NCI-H226 (cell line): ENCODE measurements around the gene RAB11FIP3.

Source experiments
- DNase-seq: peaks from one replicate; pipeline ENCODE4 v3.0.0-alpha.2; 2015

The RAB11FIP3 gene

DNA sequence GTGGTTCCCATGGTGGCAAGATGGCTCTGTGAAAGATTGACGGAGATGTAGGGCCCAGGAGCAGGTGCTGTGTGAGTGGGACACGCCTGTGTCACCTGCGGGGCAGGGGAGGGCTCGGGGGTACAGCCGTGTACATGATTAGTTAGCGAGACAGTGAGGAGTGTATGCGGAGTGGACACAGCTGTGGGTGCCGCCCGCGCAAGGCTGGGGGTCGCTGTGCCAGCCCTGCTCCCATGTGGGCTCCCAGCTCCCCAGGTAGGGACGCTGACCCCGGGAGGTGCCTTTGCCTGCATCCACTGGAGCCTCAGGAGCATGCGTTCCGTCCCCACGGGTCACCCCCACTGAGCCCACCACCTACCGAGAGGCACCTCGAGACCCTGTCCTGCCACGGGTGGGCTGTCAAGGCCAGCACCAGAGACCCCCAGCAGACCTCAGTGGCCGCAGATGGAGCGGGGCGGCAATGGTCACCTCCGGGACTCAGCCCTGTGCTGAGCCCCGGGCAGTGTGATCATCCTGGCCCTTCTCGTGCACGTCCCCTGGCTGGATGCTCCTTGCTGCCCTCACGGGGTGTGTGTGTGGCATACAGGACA lies 109.5 kb downstream of the RAB11FIP3 start:
- no peak for DNase-seq

DNA sequence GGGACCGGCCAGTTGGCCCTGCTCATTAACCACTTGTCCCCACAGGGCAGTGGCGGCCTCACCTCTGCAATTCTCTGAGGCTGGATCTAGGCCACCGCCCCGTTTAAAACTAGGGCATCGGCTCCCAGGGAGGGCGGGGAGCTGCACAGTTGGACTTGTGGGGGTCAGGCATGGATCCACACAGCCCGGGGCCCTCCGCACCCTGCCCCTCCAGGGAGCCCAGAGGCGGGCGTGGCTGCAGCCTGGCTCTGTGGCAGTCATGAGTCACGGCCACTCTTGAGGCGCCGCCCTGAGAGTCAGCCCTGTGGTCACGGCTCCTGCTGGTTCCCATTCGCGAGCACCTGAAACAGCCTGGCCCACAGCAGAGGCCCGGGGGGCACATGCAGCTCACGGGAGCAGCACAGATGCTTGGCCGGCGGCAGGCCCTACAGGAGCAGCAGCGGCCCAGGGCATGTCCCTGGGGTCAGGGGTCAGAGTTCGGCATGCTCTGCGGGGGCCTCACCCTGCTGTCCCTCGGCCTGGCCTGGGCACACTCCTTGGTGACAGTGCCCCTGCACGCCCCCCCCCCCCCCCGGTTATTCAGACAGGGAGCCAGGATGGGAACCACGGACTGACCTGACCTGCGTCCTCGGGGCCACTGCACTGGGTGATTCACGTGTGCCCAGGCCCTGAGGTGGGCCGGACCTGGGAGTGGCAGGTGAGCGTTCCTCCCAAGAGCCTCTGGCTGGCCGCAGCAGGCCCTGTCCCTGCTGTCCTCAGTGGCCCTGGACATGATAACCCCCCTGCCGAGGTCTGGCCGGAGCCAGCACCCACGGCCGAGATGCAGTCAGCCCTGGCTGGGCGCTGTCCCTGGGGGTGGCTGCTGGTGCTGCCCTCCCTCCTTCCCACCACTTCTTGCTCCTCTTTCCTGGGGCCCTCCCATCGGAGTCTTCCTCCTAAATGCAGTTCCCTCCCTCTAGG lies 110.3 kb downstream of the RAB11FIP3 start:
- peak; percentile 27 for DNase-seq

DNA sequence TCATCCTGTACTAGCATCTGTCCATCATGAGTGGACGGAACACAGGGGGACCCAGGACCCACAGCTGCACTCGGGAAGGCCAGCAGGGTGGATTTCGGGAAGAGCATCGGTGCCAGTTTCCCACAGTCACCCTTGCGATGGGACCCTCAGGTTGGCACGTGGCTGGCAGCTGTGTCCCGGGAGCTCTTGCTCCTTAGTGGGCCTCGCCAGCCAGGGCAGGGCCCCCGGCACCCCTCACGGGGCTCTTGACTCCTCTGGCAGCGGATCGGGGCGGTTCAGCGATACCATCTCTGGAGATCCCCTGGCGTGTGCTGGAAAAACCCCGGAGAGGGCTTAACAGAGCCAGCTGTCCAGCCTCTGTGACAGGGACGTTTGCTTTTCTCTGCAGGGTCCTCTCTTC lies 111.3 kb downstream of the RAB11FIP3 start:
- no peak for DNase-seq

DNA sequence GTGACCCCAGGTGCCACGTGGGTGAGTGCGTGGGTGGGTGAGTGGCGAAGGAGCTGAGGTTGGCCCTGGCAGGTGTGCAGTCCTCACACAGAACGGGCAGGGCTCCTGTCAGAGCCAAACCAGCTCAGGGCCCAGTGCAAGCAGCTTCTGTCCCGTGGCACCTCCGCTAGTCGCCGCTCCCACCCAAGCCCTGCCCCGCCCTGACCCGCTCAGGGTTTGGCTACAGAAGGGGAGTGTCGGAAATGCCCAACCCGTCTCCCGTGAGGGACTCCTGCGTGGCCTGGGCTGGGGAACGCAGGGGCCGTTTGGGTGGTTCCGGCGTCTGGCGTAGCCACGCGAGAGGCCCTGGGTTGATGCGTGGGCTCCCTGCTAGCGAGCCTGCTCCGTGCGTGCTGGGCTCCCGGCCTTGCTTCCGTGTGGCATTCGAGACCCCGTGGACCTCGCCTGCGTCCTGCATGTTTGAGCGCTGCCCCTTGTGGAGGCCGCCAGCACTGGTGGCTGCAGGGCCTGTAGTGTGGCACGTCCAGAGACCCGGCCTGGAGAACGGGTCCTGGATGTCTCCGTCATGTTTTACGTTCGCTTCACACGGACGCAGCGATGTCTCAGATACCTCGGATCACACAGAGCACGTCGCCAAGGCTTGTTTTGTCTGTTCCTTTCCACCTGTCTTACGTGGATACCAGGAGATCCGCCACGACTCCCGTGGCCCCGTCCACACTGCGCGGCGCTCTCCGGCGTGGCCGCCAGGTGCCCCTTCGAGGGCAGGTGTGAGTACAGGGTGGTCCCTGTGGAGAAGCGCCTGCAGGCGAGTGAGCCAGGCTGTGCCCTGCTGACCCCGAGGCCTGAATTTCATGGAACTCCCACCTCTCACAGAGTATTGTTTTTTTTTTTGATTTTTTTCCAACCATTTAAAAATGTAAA lies 112.2 kb downstream of the RAB11FIP3 start:
- DNase-seq, result no peak

DNA sequence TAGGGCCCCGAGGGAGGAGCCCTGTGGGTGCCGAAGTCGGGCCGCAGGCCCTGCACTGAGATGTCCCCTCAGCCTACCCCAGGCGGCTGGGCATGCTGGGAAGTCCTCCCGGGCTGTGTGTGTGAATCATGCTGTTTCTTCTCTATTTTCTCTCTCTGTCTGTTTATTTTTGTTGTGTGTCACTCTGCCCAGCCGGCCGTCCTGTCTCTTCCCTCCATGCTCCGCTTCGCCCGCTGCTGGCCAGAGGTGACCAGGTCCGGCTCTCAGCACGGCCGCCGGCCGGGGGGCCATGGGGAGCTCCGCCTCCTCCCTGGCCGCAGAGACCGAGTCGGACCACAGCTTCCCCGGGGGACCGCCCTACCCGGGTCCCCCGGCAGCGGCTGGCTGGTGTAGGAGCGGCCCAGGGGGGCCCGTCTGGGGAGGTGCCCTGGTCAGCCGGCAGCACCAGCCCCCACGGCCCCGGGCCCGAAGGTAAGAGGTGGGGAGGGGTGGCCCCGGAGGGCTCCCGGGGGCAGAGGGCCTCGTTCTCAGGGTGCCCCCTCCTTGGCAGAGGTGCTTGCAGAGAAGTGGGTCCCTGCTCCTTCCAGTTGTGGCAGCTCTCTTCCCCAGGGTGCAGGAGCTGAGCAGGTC lies 114.6 kb downstream of the RAB11FIP3 start:
- DNase-seq, result no peak

DNA sequence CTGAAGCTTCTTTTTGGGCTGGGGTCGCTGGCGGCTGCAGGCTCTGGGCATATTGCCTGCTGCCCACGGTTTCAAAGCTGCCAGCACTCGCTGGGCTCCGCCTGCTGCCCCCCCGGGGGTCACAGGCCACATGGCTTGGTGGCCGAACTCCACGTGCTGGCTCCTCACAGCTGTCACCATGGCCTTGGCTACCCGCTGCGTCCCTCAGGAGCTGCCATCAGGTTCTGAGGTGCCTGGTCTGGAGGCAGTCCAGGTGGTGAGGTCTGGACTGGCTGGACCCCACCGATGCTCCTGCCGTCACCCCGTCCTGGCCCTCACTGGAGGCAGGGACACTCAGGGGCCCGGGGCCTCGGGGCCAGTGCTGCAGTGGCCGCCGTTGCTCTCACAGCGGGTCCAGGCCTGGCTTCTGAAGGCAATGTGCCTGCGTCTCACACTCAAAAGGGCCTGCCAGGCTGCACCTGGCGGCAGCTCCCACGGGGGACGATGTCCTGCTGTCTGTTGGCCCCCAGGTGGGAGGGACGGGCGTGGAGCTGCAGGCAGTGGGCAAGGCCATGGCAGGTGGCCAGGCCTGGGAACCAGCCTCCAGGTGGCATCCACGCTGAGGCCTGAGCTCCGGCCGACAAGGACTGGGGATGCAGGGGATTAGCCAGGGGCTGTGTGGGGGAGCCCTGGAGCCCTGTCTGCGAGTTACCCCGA lies 115.3 kb downstream of the RAB11FIP3 start:
- DNase-seq, result no peak

DNA sequence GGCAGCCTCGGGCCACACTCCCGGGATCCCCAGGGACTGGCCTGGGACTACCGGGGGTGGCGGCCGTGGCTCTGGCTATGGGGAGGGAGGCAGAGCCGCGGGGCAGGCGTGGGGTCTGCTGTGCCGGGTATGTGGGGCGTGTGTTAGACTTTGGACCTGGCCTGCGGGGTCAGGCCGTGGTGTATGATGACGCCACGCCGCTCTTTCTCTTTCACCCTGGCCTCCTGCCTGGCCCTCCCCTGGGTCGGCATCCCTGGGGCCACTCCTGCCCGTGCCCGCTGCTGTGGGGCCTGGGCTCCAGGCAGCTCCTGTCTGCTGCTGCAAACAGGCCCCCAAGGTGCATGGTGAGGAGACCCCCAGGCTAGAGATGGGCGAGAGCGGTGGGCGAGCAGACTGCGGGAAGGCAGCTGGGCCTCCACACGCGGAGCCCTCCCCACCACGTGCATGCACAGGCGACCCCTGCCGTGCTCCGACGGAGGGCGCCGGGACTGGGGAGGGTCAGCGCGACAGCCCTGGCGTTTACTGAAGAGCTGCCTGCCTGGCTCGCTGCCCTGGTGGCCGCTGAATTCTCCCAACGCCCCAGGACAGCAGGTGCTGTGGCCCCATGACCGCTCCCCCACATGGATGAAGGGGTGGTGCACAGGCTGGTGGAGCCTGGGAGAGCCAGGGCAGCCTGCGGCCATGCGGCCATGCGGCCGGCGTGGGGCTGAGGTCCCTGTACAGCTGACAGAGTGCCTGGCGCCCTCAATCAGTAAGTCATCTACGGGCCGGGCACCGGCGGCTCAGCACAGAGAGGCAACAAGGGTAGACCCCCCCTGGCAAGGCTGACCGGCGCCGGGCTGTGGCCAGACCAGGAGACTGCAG lies 118.1 kb downstream of the RAB11FIP3 start:
- DNase-seq, result no peak

DNA sequence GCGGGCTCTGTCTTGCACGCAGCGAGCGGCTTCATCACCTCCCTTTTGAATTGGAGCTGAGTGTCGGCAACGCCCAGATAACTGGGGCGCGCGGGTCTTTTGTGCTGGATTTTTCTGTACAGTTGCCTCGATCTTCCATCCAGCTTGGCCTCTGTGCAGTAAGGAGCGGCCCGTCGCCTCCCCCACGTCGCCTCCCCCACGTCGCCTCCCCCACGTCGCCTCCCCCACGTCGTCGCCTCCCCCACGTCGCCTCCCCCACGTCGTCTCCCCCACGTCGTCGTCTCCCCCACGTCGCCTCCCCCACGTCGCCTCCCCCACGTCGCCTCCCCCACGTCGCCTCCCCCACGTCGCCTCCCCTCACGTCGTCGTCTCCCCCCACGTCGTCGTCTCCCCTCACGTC lies 119.1 kb downstream of the RAB11FIP3 start:
- no peak for DNase-seq

DNA sequence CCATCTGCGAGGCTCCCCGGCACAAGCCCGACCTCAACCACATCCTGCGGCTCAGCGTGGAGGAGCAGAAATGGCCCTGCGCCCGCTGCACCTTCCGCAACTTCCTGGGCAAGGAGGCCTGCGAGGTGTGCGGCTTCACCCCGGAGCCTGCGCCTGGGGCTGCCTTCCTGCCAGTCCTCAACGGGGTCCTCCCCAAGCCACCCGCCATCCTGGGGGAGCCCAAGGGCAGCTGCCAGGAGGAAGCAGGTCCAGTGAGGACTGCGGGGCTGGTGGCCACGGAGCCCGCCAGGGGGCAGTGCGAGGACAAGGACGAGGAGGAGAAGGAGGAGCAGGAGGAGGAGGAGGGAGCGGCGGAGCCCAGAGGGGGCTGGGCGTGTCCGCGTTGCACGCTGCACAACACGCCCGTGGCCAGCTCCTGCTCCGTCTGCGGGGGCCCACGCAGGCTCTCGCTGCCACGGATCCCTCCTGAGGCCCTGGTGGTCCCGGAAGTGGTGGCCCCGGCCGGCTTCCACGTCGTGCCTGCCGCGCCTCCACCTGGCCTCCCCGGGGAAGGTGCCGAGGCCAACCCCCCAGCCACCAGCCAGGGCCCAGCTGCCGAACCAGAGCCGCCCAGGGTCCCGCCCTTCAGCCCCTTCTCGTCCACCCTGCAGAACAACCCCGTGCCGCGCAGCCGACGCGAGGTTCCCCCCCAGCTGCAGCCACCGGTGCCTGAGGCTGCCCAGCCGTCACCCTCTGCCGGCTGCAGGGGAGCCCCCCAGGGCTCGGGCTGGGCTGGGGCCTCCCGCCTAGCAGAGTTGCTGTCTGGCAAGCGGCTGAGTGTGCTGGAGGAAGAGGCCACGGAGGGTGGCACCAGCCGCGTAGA lies 121.7 kb downstream of the RAB11FIP3 start:
- no peak for DNase-seq

DNA sequence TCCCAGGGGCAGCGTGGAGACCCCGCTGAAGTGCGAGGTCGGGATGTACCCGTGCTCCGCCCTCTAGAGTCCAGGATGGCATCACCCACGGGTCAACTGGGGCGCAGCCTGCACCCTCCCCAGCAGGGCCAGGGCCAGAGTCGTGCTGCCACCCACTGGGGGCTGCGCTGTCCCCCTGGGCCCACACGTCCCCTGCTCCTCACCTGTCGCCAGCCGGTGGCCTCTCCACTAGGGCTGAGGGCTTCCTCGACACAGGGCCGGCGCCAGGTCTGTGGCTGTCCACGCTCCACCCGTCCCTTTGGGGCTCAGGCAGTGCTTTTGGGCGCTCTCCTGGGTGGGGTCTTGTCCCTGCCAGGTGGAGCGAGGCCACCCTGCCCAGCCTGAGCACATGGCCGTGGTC lies 123.1 kb downstream of the RAB11FIP3 start:
- DNase-seq, result no peak

DNA sequence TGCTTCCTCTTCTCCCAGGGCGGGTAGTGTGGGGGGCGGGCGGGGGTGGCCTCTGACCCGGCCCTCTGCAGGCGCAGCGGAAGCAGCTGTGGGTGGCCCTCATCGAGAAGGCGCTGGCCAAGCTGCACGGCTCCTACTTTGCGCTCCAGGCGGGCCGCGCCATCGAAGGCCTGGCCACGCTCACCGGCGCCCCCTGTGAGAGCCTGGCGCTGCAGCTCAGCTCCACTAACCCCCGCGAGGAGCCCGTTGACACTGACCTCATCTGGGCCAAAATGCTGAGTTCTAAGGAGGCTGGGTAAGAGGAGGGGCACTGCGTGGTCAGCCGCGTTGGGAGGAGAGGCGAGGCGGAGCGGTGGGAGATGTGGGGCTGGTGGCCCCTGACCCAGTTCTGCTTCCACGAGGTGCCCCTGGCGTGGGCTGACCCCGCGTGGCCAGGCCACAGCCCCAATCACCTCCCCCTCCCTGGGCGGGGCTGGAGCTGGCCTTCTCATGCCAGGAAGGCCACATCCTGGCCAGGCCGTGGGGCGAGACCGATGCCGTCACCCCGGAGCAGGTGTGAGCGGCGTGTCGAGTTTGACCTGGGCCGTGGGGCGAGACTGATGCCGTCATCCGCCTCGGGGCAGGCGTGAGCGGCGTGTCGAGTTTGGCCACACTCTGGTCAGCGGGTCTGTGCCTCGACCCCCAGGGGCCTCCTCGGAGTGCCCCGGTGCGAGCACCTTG lies 124.3 kb downstream of the RAB11FIP3 start:
- no peak for DNase-seq

DNA sequence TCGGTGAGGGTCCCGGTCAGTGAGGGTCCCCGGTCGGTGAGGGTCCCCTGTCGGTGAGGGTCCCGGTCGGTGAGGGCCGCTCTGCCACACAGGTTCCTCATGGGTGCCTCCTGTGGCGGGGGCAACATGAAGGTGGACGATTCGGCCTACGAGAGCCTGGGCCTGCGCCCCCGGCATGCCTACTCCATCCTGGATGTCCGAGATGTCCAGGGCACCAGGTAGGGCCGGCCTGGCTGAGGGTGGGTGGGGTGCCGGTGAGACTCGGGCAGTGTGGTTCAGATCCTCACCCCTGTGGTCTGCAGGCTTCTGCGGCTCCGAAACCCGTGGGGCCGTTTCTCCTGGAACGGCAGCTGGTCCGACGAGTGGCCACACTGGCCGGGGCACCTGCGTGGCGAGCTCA lies 125.8 kb downstream of the RAB11FIP3 start:
- no peak for DNase-seq

DNA sequence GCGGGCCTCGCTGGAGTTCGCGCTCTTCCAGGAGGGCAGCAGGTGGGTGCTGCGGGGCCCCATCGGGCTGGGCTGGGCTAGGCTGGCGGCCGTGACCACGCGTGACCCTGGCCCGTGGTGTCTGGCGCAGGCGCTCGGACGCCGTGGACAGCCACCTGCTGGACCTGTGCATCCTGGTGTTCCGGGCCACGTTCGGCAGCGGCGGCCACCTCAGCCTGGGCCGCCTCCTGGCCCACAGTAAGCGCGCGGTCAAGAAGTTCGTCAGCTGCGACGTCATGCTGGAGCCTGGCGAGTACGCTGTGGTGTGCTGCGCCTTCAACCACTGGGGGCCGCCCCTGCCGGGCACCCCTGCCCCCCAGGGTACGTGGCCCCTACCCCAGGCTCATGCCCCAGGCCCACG lies 126.7 kb downstream of the RAB11FIP3 start:
- no peak for DNase-seq

DNA sequence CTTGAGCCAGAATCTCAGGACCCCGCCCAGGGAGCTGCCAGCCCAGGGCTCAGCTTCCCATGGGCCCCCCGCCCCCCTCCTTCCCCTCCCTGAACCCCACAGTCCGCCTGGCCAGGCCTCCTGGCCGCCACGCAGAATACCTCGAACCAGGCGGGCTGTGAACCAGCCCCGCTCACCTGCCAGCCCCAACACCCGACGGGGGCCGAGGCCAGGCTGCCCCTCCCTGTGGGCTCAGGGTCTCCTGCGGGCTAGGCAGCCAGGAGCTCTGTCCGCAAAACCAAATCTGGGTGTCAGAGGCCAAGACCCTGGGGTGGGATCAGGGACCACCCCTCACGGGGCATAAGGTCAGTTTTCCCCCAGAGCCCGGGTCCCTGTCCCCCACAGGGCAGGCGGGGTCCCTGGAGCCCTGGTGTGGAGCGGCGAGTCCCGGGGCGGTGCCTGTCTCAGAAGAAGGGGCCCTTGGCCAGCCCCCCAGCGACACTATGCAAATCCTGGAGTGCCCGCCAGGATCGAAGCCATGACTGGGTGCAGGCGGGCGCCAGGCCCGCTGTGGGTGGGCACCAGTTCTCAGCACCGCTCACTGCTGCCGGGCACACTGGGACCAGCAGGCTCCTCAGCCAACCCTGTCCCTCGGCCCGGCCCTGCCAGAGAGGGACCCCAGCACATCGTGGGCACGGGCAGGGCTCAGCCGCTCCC lies 128.3 kb downstream of the RAB11FIP3 start:
- DNase-seq, result no peak

DNA sequence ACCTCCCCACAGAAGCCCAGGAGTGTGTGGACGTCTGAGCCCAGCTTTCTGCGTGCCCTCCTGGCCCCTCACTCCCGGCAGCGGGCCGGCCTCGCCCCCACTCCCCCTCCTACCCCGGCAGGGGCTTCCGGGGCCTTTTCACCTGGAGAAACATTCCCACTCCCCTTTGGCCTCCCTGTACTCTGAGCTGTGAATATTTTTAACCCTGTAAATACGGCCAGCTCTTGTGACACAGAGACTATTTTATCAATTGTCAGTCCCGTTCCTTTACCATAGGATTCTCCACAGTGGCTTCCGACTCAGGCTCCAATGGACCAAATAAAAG lies 128.8 kb downstream of the RAB11FIP3 start:
- no peak for DNase-seq

DNA sequence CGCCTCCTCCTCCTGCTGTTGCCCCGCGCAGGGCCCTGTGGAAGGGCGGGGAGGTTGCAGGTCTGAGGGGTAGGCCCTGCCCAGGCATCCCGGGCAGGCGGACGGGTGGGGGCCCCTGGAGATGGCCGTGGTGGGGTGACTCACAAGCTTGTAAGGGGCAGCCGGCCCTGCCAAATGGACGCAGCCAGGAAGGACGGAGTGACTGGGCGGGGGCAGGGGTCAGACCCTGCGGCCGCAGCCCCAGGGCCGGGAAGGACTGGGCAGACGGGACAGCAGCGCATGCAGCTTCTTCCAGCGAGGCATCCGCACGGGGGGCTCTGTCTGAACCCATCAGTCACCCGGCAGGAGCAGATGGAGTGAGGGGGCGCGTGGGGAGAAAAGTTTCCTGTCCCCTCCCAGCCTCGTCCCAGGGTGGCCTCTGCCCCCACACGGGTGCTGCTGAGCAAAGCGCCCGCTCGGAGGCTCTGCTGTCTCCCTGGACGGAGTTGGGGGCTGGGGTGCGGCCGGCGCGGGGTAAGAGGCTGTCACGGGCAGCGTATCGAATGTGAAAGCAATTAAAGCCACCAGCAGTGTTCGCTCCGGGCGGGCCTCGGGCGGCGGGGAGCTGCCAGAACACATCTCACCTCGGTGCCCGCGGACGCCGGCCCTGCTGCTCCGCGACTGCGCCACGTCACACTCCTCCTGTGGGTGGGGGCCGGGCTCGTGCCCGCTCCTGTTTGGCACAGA lies 129.4 kb downstream of the RAB11FIP3 start:
- DNase-seq, result no peak

DNA sequence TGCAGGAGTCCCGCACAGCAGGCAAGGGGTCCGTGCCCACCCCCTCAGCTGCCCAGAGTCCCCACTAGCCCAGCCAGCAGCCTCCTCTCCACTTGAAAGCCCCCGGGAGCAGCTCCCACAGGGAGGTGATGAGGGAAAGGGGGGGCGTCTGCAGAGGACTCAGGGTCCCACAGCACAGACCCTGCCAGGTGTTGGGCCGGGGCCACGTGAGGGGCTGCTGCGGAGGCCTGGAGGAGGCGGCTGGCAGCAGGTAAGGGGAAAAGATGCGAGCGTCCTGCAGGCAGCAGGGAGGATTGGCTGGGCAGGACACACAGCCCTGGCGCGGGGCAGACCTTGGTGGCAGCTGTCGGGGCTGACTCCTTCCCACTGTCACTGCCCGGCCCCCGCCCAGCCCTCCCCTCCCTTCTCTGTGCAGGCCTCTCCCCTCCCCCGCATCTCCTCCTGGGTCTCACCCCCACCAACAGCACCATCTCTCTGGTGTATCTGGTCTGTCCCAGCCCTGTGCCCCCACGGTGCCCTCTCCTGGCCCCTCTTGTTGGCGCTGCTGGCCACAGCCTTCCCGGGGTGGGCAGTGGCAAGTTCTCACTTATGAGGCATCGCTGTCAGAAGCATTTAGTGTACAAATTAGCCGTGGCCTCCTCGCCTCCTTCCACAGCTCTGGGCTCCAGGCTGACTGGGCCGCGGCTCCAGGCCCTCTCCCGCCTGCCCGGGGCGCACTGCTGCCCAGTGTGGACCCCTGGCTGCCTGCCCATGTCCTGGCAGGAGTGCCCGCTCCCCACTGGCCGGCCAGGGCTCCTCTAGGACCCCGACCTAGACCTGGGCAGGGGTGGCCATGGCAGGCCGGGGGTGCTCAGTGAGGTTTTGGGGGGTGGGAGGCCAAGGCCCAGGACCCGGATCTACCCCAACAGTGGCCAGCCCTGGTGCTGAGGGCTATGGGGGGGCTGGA lies 130.4 kb downstream of the RAB11FIP3 start:
- DNase-seq, result no peak
